ENCODE data around the gene MED27. TPM values are rescaled to one million over a fixed set of nuclear protein-coding genes. Genes with fewer than 3 reads are reported as not detected.

Gene MED27
- total and polyA plus RNA-seq, 10 of the 15 experiments (the other 5 are each of a cell fraction or from before 2014, with no cell fraction given): 20.3 to 50.3 (median 35.5) TPM

- intact Hi-C loops (cut with micrococcal nuclease; ENCODE audit: unreplicated experiment): no loop called here
- Histone ChIP-seq H3K36me3 (ENCODE audit: control insufficient read depth in 2 of 2, insufficient read depth in 2 of 2, low read length in 1 of 2) (no peaks in the 10 kb centered on the region), H3K4me1 (ENCODE audit: control insufficient read depth, insufficient read depth, low read length) (no peaks in the 10 kb centered on the region), H3K79me2 (ENCODE audit: control insufficient read depth, insufficient read depth, low read length) (no peaks in the 10 kb centered on the region), H4K20me1 (ENCODE audit: control insufficient read depth, insufficient read depth) (no peaks in the 10 kb centered on the region), H3K27me3 (replicated peaks in 1 of 2; ENCODE audit: control insufficient read depth in 2 of 2, insufficient read depth in 2 of 2, low read length in 1 of 2) (no peaks in the 10 kb centered on the region; a peak in 1 of 4 replicates), H2AFZ (ENCODE audit: control insufficient read depth, low read depth, low read length) (no peak overlapping the region), H3K9ac (ENCODE audit: control insufficient read depth, insufficient read depth, low read length) (no peak overlapping the region), H3K27ac (ENCODE audit: control insufficient read depth, insufficient read depth) (no peak overlapping the region), H3K4me2 (ENCODE audit: control insufficient read depth, insufficient read depth) (no peak overlapping the region), H3K9me3 (replicated peaks; ENCODE audit: control insufficient read depth, insufficient read depth, low read length) (no peaks in the 10 kb centered on the region), H3K4me3 (no peak overlapping the region)
- 55% methylated on average over 33 of the region's 33 CpGs for WGBS (ENCODE audit: insufficient coverage, insufficient replicate concordance, low lambda C conversion rate, missing lambda C conversion rate)
- BruUV-seq (replicated peaks): no TSS peak
- FAIRE-seq (no peak), DNase-seq (ENCODE audit: low read depth, low spot score) (no peak), ATAC-seq (no peak)
- ChIA-PET RAD21 (ENCODE audit: unreplicated experiment) (no interaction called here), SMC1A (ENCODE audit: uncharacterized antibody, unreplicated experiment) (no interaction called here), POLR2A (no interaction called here), CTCF (no interaction called here)
- in situ Hi-C loops (cut with MboI): no loop called here
- no peak for TF ChIP-seq KAT2A (conservative IDR thresholded peaks at IDR 0.05; ENCODE audit: control insufficient read depth, low read depth, low read length)
- no peak for TF ChIP-seq TCF12 (IDR thresholded peaks at IDR 0.05; ENCODE audit: low read depth, low read length)
- no peak for TF ChIP-seq MTA3 (IDR thresholded peaks at IDR 0.05; ENCODE audit: borderline replicate concordance, low read length)
- TF ChIP-seq ATF2 (IDR thresholded peaks at IDR 0.05; ENCODE audit: low read length): no peak
- TF ChIP-seq RUNX3 (IDR thresholded peaks at IDR 0.05; ENCODE audit: low read length): no peak
- no peak for TF ChIP-seq SUPT20H (IDR thresholded peaks at IDR 0.05; ENCODE audit: borderline replicate concordance, control insufficient read depth, low read depth, low read length)
- TF ChIP-seq BRCA1 (IDR thresholded peaks at IDR 0.05; ENCODE audit: low read depth, low read length): no peak
- TF ChIP-seq BCLAF1 (IDR thresholded peaks at IDR 0.05): no peak
- TF ChIP-seq BMI1 (IDR thresholded peaks at IDR 0.05; ENCODE audit: borderline replicate concordance): no peak
- TF ChIP-seq SMARCA5 (IDR thresholded peaks at IDR 0.05): no peak
- TF ChIP-seq, protein P1, sequence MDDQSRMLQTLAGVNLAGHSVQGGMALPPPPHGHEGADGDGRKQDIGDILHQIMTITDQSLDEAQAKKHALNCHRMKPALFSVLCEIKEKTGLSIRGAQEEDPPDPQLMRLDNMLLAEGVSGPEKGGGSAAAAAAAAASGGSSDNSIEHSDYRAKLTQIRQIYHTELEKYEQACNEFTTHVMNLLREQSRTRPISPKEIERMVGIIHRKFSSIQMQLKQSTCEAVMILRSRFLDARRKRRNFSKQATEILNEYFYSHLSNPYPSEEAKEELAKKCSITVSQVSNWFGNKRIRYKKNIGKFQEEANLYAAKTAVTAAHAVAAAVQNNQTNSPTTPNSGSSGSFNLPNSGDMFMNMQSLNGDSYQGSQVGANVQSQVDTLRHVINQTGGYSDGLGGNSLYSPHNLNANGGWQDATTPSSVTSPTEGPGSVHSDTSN (IDR thresholded peaks at IDR 0.05; ENCODE audit: insufficient replicate concordance, low read depth, low read length): no peak
- no peak for TF ChIP-seq ZNF592 (IDR thresholded peaks at IDR 0.05)
- TF ChIP-seq, protein P2, sequence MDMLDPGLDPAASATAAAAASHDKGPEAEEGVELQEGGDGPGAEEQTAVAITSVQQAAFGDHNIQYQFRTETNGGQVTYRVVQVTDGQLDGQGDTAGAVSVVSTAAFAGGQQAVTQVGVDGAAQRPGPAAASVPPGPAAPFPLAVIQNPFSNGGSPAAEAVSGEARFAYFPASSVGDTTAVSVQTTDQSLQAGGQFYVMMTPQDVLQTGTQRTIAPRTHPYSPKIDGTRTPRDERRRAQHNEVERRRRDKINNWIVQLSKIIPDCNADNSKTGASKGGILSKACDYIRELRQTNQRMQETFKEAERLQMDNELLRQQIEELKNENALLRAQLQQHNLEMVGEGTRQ (IDR thresholded peaks at IDR 0.05; ENCODE audit: borderline replicate concordance, low read depth, low read length): no peak
Measured at GRCh38 chr9:131843989-131844744, 235.5 kb downstream of the MED27 start.
